OCI-LY3 (cell line): ENCODE measurements around the gene S100A10.

Experiments used
- H2AFZ ChIP-seq: fragments of 200-600, 300-600 bp; shearing (Covaris generic); 2 replicates; pipeline ENCODE4 v1.6.0; 2014; ENCODE audit warnings: antibody characterized with exemption, low read depth, low read length
- H3K27ac ChIP-seq: fragments of 200-600, 300-600 bp; sonication (generic); 2 replicates; pipeline ENCODE4 v1.5.1; 2014; ENCODE audit warnings: mild to moderate bottlenecking, low read length, moderate library complexity, mixed read lengths
- H3K27me3 ChIP-seq: fragments of 200-600, 300-600 bp; sonication (generic); 2 replicates; pipeline ENCODE4 v1.6.1; 2014; ENCODE audit warnings: low read depth, low read length, mixed read lengths
- H3K36me3 ChIP-seq: fragments of 200-600, 300-600 bp; sonication (generic); replicated peaks from 2 replicates; pipeline ENCODE3; 2014; ENCODE audit warnings: low read depth, low read length, mixed read lengths
- H3K4me1 ChIP-seq: fragments of 300-600, 200-600 bp; sonication (generic); 2 replicates; pipeline ENCODE4 v1.6.1; 2014; ENCODE audit warnings: low read length, mixed read lengths
- H3K4me2 ChIP-seq: fragments of 200-600, 300-600 bp; sonication (generic); 2 replicates; pipeline ENCODE4 v1.6.1; 2014; ENCODE audit warnings: low read length, mixed read lengths
- H3K4me3 ChIP-seq: fragments of 300-600, 200-600 bp; sonication (generic); 2 replicates; pipeline ENCODE4 v1.5.1; 2014; ENCODE audit warnings: antibody characterized with exemption, mild to moderate bottlenecking, low read length, moderate library complexity
- H3K79me2 ChIP-seq: fragments of 300-600, 200-600 bp; shearing (Covaris generic); 2 replicates; pipeline ENCODE4 v1.6.1; 2014; ENCODE audit warnings: mild to moderate bottlenecking, low read length, mixed read lengths
- H3K9ac ChIP-seq: fragments of 300-600, 200-600 bp; shearing (Covaris generic); 2 replicates; pipeline ENCODE4 v1.6.0; 2014; ENCODE audit warnings: mild to moderate bottlenecking, low read length, moderate library complexity
- H3K9me3 ChIP-seq: fragments of 200-600, 300-600 bp; shearing (Covaris generic); 2 replicates; pipeline ENCODE4 v1.6.1; 2014; ENCODE audit warnings: low read length, mixed read lengths; ENCODE audit not compliant: insufficient read depth
- H4K20me1 ChIP-seq: fragments of 200-600, 300-600 bp; sonication (generic); 2 replicates; pipeline ENCODE4 v1.6.1; 2016; ENCODE audit warnings: low read length, mixed read lengths; ENCODE audit not compliant: insufficient read depth
- CTCF ChIP-seq: fragments of 200-600, 300-600 bp; sonication (generic); IDR thresholded peaks from 2 replicates; pipeline ENCODE4 v1.5.1; 2014; ENCODE audit warnings: antibody characterized with exemption, low read length, low read depth
- EZH2phosphoT487 ChIP-seq: fragments of 200-600 bp; shearing (Covaris generic); IDR thresholded peaks from 2 replicates; pipeline ENCODE4 v1.6.1; 2018; ENCODE audit warnings: antibody characterized with exemption, mixed run types, low read depth

Gene S100A10

GRCh38 chr1:151975311-151976014, 18.2 kb downstream of the S100A10 start:
- no peak overlapping the region for H2AFZ ChIP-seq
- H3K27ac ChIP-seq = no peak overlapping the region
- TF ChIP-seq EZH2phosphoT487 (no peak), CTCF (no peak)
- H4K20me1 ChIP-seq = no peaks in the 10 kb centered on the region
- no peak overlapping the region for H3K4me3 ChIP-seq
- H3K79me2 ChIP-seq = no peaks in the 10 kb centered on the region
- H3K27me3 ChIP-seq = peaks cover 47% of the 10 kb centered on the region
- H3K4me1 ChIP-seq = peaks cover 16% of the 10 kb centered on the region
- no peak overlapping the region for H3K4me2 ChIP-seq
- no peaks in the 10 kb centered on the region for H3K36me3 ChIP-seq
- H3K9ac ChIP-seq = no peak overlapping the region
- no peaks in the 10 kb centered on the region for H3K9me3 ChIP-seq

- Histone ChIP-seq H3K9me3 (no peaks in the 10 kb centered on the region), H4K20me1 (no peaks in the 10 kb centered on the region), H3K36me3 (no peaks in the 10 kb centered on the region), H3K4me2 (peak overlapping the region; percentile 30), H3K4me3 (no peak overlapping the region), H3K9ac (no peak overlapping the region), H3K27me3 (peaks cover 33% of the 10 kb centered on the region), H3K79me2 (no peaks in the 10 kb centered on the region), H2AFZ (no peak overlapping the region), H3K27ac (no peak overlapping the region), H3K4me1 (peaks cover 42% of the 10 kb centered on the region)
- no peak for TF ChIP-seq EZH2phosphoT487
- no peak for TF ChIP-seq CTCF
Measured at GRCh38 chr1:151972542-151973248, 21.0 kb downstream of the S100A10 start.

- no peaks in the 10 kb centered on the region for H4K20me1 ChIP-seq
- H3K79me2 ChIP-seq = no peaks in the 10 kb centered on the region
- no peaks in the 10 kb centered on the region for H3K36me3 ChIP-seq
- no peak overlapping the region; the same call in 1 of the 2 replicates for H3K4me3 ChIP-seq
- H3K9ac ChIP-seq = no peak overlapping the region
- no peak overlapping the region for H3K27ac ChIP-seq
- H3K27me3 ChIP-seq = peaks cover 19% of the 10 kb centered on the region
- H3K4me1 ChIP-seq = peaks cover 45% of the 10 kb centered on the region
- H2AFZ ChIP-seq = no peak overlapping the region
- TF ChIP-seq EZH2phosphoT487 (no peak), CTCF (no peak)
- H3K4me2 ChIP-seq = peak overlapping the region; percentile 54; the same call in 1 of the 2 replicates
- H3K9me3 ChIP-seq = no peaks in the 10 kb centered on the region
Measured at GRCh38 chr1:151970626-151971025, 23.0 kb downstream of the S100A10 start.

- no peaks in the 10 kb centered on the region for H3K36me3 ChIP-seq
- H3K27me3 ChIP-seq = peaks cover 16% of the 10 kb centered on the region; the same call in 1 of the 2 replicates
- H3K79me2 ChIP-seq = no peaks in the 10 kb centered on the region
- H3K9me3 ChIP-seq = no peaks in the 10 kb centered on the region
- TF ChIP-seq EZH2phosphoT487 = no peak
- no peak for TF ChIP-seq CTCF
- peak overlapping the region; percentile 17; the same call in 1 of the 2 replicates for H3K27ac ChIP-seq
- H3K4me3 ChIP-seq = peak overlapping the region; percentile 23; the same call in 1 of the 2 replicates
- H3K4me1 ChIP-seq = peaks cover 45% of the 10 kb centered on the region
- H3K9ac ChIP-seq = no peak overlapping the region
- H3K4me2 ChIP-seq = peak overlapping the region; percentile 54
- no peak overlapping the region for H2AFZ ChIP-seq
- no peaks in the 10 kb centered on the region for H4K20me1 ChIP-seq
Measured at GRCh38 chr1:151970128-151970527, 23.5 kb downstream of the S100A10 start.
